SK-N-SH (cell line): ENCODE results near the gene UNC119. TPM values are rescaled to one million over a fixed set of nuclear protein-coding genes. Genes with fewer than 3 reads are reported as not detected.

ENCODE experiments used
- CTCF ChIA-PET: fragments of 300-600, 350-600 bp; formaldehyde crosslinking; extraction: SDS; loops from one replicate; lab custom pipeline; 2021; lab: Yijun Ruan, JAX
- POLR2A ChIA-PET: fragments of 350-600 bp; sonication (Branson Sonifier 250); formaldehyde crosslinking; extraction: SDS; loops from one replicate; lab custom pipeline; 2020; ENCODE audit warnings: antibody characterized with exemption, inconsistent platforms; lab: Yijun Ruan, JAX
- DNase-seq: peaks from one replicate; pipeline ENCODE4 v3.0.0; 2012
- H2AFZ ChIP-seq: fragments of 200-600 bp; sonication (generic); 2 replicates; pipeline ENCODE4 v1.8.1; 2016; ENCODE audit warnings: antibody characterized with exemption, mild to moderate bottlenecking, low read depth
- H3F3A ChIP-seq: fragments of 200-600 bp; sonication (generic); replicated peaks from 2 replicates; pipeline ENCODE3; 2016; ENCODE audit warnings: antibody characterized with exemption, mild to moderate bottlenecking; ENCODE audit not compliant: insufficient read depth
- H3K27ac ChIP-seq, 2 experiments: fragments of 200-500 bp in 1 of 2; fragments of 200-600 bp in 1 of 2; sonication (Bioruptor generic) in 1 of 2; sonication (generic), shearing (Covaris generic) in 1 of 2; 2 replicates each; pipeline versions ENCODE4 v1.5.1 to v1.6.1; 2014 to 2016; ENCODE audit warnings: low read depth in 2 of 2, inconsistent platforms in 1 of 2, low read length in 1 of 2, mild to moderate bottlenecking in 1 of 2, mixed read lengths in 1 of 2
- H3K27me3 ChIP-seq: fragments of 200-600 bp; sonication (generic), shearing (Covaris generic); 2 replicates; pipeline ENCODE4 v1.6.1; 2016; ENCODE audit warnings: mixed run types; ENCODE audit not compliant: insufficient read depth
- H3K36me3 ChIP-seq, 2 experiments: fragments of 200-500 bp in 1 of 2; fragments of 200-600 bp in 1 of 2; sonication (Bioruptor generic) in 1 of 2; sonication (generic) in 1 of 2; replicated peaks in 1 of 2; 2 replicates each; pipeline versions ENCODE3 to v1.5.1; 2014 to 2016; ENCODE audit warnings: low read length in 1 of 2, mild to moderate bottlenecking in 1 of 2; ENCODE audit not compliant: insufficient read depth in 2 of 2, control insufficient read depth in 1 of 2
- H3K4me1 ChIP-seq, 2 experiments: fragments of 200-500 bp in 1 of 2; fragments of 200-600 bp in 1 of 2; sonication (Bioruptor generic) in 1 of 2; sonication (generic), shearing (Covaris generic) in 1 of 2; 2 replicates each; pipeline versions ENCODE4 v1.5.1 to v1.6.1; 2014 to 2016; ENCODE audit warnings: low read depth in 1 of 2, low read length in 1 of 2, mixed run types in 1 of 2; ENCODE audit not compliant: insufficient read depth in 2 of 2, control insufficient read depth in 1 of 2
- H3K4me2 ChIP-seq: fragments of 200-600 bp; sonication (generic), shearing (Covaris generic); 2 replicates; pipeline ENCODE4 v1.6.1; 2017; ENCODE audit warnings: mixed run types
- H3K4me3 ChIP-seq, 2 experiments: fragments of 200-500 bp in 1 of 2; fragments of 200-600 bp in 1 of 2; sonication (Bioruptor generic) in 1 of 2; sonication (generic), shearing (Covaris generic) in 1 of 2; 2 replicates each; pipeline versions ENCODE4 v1.5.1 to v1.8.1; 2014 to 2016; ENCODE audit warnings: low read depth in 2 of 2, inconsistent platforms in 1 of 2, low read length in 1 of 2, mild to moderate bottlenecking in 1 of 2, mixed read lengths in 1 of 2, moderate library complexity in 1 of 2
- H3K79me2 ChIP-seq: fragments of 200-600 bp; sonication (generic); 2 replicates; pipeline ENCODE4 v1.8.1; 2017; ENCODE audit warnings: mild to moderate bottlenecking; ENCODE audit not compliant: insufficient read depth
- H3K9ac ChIP-seq: fragments of 200-600 bp; sonication (generic); 2 replicates; pipeline ENCODE4 v1.6.1; 2017; ENCODE audit warnings: mixed run types
- H3K9me2 ChIP-seq: fragments of 200-600 bp; sonication (generic); 2 replicates; pipeline ENCODE4 v1.6.1; 2017; ENCODE audit warnings: mixed run types
- H3K9me3 ChIP-seq: fragments of 200-600 bp; sonication (generic); 2 replicates; pipeline ENCODE4 v1.6.1; 2017; ENCODE audit warnings: mixed run types, mild to moderate bottlenecking, moderate library complexity
- H4K20me1 ChIP-seq: fragments of 200-600 bp; sonication (generic); 2 replicates; pipeline ENCODE4 v1.6.1; 2017; ENCODE audit warnings: mild to moderate bottlenecking, mixed run types; ENCODE audit not compliant: insufficient read depth
- CHD2 ChIP-seq: fragments of 150-350 bp; IDR thresholded peaks from 2 replicates; pipeline ENCODE4 v1.6.1; 2018; ENCODE audit warnings: low read length; ENCODE audit not compliant: partially characterized antibody
- ELF1 ChIP-seq: IDR thresholded peaks from 2 replicates; pipeline ENCODE4 v1.4.0; 2012
- EZH2phosphoT487 ChIP-seq: fragments of 200-600 bp; sonication (generic); IDR thresholded peaks from 2 replicates; pipeline ENCODE4 v1.6.1; 2017; ENCODE audit warnings: low read depth, mixed run types, mild to moderate bottlenecking, antibody characterized with exemption, moderate library complexity, borderline replicate concordance
- GABPA ChIP-seq: IDR thresholded peaks from 2 replicates; pipeline ENCODE4 v1.4.0; 2012; ENCODE audit warnings: low read depth, mild to moderate bottlenecking
- GATA2 ChIP-seq: sonication (generic); formaldehyde crosslinking; IDR thresholded peaks from 2 replicates; pipeline ENCODE4 v1.5.0; 2020; ENCODE audit warnings: mild to moderate bottlenecking, missing genetic modification reagents
- MXI1 ChIP-seq: IDR thresholded peaks from 2 replicates; pipeline ENCODE4 v1.6.1; 2012; ENCODE audit warnings: mild to moderate bottlenecking, low read depth, low read length, improper control_type of control experiment
- NFIC ChIP-seq: IDR thresholded peaks from 2 replicates; pipeline ENCODE4 v1.4.0; 2012; ENCODE audit warnings: borderline replicate concordance
- NRF1 ChIP-seq: IDR thresholded peaks from 2 replicates; pipeline ENCODE4 v1.6.1; 2012; ENCODE audit warnings: low read depth, mild to moderate bottlenecking, low read length
- RXRA ChIP-seq: IDR thresholded peaks from 2 replicates; pipeline ENCODE4 v1.4.0; 2012; ENCODE audit warnings: low read depth, mild to moderate bottlenecking, borderline replicate concordance
- TCF12 ChIP-seq: IDR thresholded peaks from 2 replicates; pipeline ENCODE4 v1.4.0; 2012
- USF2 ChIP-seq: fragments of 150-350 bp; IDR thresholded peaks from 2 replicates; pipeline ENCODE4 v1.6.1; 2017; ENCODE audit warnings: antibody characterized with exemption, low read length, low read depth, borderline replicate concordance
- WGBS: methylation state at CpG from one replicate; pipeline ENCODE4 v1.1.6; 2017; ENCODE audit warnings: low lambda C conversion rate; 5-methylcytosine and 5-hydroxymethylcytosine counted together
- polyA plus RNA-seq, 3 experiments: library from polyadenylated mRNA; depleted of rRNA; stranded (reverse); fragments of >200 nt; gene quantifications; 2 replicates each; pipeline ENCODE4 v1.2.3, GENCODE V29; 2012
- TF ChIP-seq, protein P1 (sequence below): IDR thresholded peaks from 2 replicates; pipeline ENCODE4; 2012
- TF ChIP-seq, protein P2 (sequence below): IDR thresholded peaks from 2 replicates; pipeline ENCODE4 v1.4.0; 2012; ENCODE audit warnings: low read depth, borderline replicate concordance

UNC119 gene
- polyA plus RNA-seq, 1 of the 3 experiments (the other 2 are of a cell fraction) = 89.9 TPM

DNA sequence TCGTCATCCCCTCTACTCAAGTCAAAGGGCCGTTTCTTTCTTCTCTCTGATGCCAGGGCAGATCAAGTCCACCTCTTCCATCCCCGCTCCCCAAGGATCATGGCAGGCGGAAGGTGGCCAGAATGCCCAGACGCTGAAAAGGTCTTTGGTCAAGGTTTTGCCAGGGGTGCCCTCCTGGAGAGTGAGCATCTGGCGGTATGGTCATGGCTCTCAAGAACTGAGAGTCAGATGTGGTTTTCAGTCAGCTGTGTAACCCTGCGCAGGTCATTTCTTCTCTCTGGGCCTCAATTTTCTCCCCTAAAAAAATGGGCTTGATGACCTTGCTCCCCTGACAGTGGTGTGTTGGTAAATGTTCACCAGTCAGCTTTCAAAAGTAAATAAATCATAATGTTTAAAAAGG lies 33.8 kb downstream of the UNC119 start:
- Histone ChIP-seq H3K9me2 (no peaks in the 10 kb centered on the region), H3K27me3 (peaks cover 14% of the 10 kb centered on the region), H3K9me3 (no peaks in the 10 kb centered on the region), H3K4me3 (no peak overlapping the region), H3K79me2 (no peaks in the 10 kb centered on the region), H3K4me2 (no peak overlapping the region), H3K27ac (no peak overlapping the region), H3K36me3 (no peaks in the 10 kb centered on the region), H2AFZ (no peak overlapping the region), H4K20me1 (no peaks in the 10 kb centered on the region), H3K4me1 (no peaks in the 10 kb centered on the region), H3K9ac (no peak overlapping the region), H3F3A (no peaks in the 10 kb centered on the region)
- POLR2A ChIA-PET = no interaction called here
- TF ChIP-seq USF2 (no peak), ELF1 (no peak), EZH2phosphoT487 (no peak)
- TF ChIP-seq, protein P1, sequence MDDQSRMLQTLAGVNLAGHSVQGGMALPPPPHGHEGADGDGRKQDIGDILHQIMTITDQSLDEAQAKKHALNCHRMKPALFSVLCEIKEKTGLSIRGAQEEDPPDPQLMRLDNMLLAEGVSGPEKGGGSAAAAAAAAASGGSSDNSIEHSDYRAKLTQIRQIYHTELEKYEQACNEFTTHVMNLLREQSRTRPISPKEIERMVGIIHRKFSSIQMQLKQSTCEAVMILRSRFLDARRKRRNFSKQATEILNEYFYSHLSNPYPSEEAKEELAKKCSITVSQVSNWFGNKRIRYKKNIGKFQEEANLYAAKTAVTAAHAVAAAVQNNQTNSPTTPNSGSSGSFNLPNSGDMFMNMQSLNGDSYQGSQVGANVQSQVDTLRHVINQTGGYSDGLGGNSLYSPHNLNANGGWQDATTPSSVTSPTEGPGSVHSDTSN = no peak
- 66% methylated on average over 7 of the region's 7 CpGs for WGBS
- CTCF ChIA-PET = no interaction called here
- DNase-seq = no peak

DNA sequence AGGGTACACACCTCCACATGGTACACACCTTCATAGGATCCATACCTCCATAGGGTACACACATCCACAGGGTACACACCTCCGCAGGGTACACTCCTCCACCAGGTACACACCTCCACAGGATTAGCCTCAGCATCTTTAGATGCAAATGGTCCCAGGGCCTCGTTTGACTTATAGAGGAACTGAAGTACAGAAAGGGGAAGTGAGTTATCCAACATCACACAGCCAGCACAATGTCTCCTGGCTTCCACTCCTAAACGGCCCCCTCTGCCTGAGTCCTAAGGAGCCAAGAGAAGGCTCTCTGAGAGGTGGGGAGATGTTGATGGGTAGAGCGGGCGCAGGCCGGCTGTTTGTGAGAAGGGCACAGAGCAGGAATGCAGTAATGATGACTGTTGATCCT lies 34.3 kb downstream of the UNC119 start:
- no peaks in the 10 kb centered on the region for H4K20me1 ChIP-seq
- no peak overlapping the region for H3K4me2 ChIP-seq
- no peaks in the 10 kb centered on the region for H3K4me1 ChIP-seq
- no peaks in the 10 kb centered on the region for H3K9me3 ChIP-seq
- ChIA-PET POLR2A (no interaction called here), CTCF (no interaction called here)
- no peak for TF ChIP-seq GABPA
- TF ChIP-seq, protein P2, sequence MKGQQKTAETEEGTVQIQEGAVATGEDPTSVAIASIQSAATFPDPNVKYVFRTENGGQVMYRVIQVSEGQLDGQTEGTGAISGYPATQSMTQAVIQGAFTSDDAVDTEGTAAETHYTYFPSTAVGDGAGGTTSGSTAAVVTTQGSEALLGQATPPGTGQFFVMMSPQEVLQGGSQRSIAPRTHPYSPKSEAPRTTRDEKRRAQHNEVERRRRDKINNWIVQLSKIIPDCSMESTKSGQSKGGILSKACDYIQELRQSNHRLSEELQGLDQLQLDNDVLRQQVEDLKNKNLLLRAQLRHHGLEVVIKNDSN = no peak
- TF ChIP-seq TCF12 = no peak
- no peak for TF ChIP-seq NRF1
- TF ChIP-seq MXI1 = no peak
- TF ChIP-seq CHD2 = no peak
- TF ChIP-seq GATA2 (CRISPR knock-in tag) = no peak
- TF ChIP-seq NFIC = no peak
- no peak for TF ChIP-seq RXRA
- no peak for TF ChIP-seq USF2
- H3F3A ChIP-seq = no peaks in the 10 kb centered on the region
- H3K27ac ChIP-seq = no peak overlapping the region
- H3K9me2 ChIP-seq = no peaks in the 10 kb centered on the region
- DNase-seq = no peak
- WGBS = 48% methylated on average over 6 of the region's 6 CpGs
- no peak overlapping the region for H3K4me3 ChIP-seq
- no peaks in the 10 kb centered on the region for H3K79me2 ChIP-seq
- H3K9ac ChIP-seq = no peak overlapping the region
- no peaks in the 10 kb centered on the region for H3K36me3 ChIP-seq
- H2AFZ ChIP-seq = no peak overlapping the region
- H3K27me3 ChIP-seq = peaks cover 18% of the 10 kb centered on the region
